AG09319 (cell line): ENCODE results near the gene ID3.

Experiments
- DNase-seq: peaks from one replicate; pipeline ENCODE4 v3.0.0-alpha.2; 2010; ENCODE audit warnings: low read depth; ENCODE audit errors: extremely low read depth
- CTCF ChIP-seq: IDR thresholded peaks from 2 replicates; pipeline ENCODE4 v1.5.1; 2011; ENCODE audit warnings: low read depth, mild to moderate bottlenecking, inconsistent platforms, low read length, moderate library complexity

ID3 gene

GRCh38 chr1:23558140-23558871, 995 bp downstream of the ID3 start:
- no peak for TF ChIP-seq CTCF
- no peak for DNase-seq

DNA sequence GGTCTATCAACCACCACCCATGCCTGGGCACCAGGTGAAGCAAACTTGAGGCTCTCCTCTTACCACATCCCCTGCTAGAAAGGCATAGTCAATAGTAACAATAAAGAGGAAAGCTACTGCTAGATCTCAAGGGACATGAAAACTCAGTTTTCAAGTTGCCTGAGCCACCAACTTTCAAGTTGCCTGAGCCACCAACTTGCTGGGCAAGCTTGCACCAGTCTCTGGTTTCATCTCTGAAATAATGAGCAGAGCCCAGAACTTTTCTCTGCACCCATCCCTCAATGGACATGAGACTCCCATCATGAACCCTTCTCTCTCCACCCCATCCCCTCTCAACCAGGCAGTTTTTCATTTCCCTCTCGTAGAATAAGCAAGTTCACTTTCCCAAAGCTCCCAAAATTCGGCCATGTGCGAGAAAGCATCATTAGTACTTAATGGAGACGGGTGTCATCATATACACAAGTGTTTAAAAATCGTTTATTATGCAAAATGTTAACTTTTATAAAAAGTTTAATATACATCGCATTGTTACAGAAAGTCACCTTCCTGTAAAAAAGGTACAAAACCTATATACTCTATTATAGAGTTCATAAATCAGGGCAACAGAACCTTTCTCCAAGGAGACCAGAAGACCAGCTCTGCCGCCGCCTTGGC, 1.7 kb downstream of the ID3 start:
- no peak for TF ChIP-seq CTCF
- DNase-seq = no peak

DNA sequence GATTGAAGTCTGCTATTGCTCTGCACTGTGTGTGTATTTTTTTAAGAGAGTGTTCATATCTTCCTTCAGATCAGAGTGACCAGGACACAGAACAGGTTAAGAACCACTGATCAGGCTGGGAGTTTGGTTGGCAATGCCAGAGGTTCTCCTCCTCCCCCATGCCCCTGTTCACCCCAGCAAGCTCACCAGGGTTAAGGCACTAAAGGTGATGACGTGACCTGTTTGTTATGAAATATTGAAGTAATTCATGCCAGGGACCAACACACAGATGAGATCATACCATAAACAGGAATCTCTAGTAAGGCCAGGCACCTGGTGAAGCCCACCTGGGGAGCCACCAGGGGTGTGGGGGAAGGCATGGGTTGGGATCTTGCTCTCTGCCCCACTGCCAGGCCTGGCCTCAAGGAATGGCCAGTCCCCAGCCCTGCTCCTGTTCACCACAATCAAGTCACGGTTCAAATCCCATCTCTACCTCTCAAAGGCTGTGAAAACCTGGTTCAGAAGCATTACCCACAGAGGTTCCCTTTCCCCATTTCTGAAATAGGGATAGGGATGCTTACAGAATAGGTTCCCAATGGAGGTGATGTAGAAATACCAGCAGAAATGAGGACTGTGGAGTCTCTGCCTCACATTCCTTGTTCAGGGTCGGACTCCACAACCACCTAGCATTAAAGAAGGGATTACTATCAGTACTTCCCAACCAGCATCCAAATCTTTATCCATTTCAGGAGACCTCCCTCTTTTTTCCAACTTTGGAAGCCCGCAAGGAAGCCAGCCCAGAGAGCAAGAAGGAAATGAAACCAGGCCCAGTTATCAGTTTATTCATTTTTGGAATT, 2.4 kb downstream of the ID3 start:
- DNase-seq = no peak
- no peak for TF ChIP-seq CTCF

DNA sequence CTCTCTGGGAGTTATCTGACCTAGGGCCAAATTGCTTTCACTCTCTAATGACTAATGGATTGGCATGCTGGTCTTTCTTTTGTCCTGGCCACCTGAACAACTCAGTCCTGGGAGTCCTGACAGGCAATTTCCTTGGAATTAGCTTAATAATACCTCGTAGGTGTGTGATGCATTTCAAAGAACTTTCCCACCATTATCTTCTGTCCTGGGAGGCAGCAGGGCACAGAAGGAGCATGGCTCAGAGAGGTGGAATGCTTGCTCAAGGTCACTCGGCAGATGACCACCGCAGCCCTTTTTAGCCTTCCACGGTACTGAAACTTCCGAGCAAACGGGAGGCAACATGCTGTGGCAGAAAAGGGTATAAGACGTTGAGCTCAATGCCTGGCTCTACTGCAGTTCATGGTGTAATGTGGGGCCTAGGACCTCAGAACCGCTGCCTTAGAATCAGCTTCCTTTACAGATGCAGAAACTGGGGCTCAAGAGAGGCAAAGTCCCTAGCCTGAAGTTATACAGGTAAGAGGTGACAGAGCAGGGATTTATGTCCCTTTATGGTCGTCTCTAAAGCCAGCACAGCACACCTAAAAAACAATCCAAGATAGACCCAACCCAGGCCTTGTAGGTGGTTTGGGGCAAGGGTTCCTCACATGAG, 3.2 kb downstream of the ID3 start:
- TF ChIP-seq CTCF = no peak
- no peak for DNase-seq

DNA sequence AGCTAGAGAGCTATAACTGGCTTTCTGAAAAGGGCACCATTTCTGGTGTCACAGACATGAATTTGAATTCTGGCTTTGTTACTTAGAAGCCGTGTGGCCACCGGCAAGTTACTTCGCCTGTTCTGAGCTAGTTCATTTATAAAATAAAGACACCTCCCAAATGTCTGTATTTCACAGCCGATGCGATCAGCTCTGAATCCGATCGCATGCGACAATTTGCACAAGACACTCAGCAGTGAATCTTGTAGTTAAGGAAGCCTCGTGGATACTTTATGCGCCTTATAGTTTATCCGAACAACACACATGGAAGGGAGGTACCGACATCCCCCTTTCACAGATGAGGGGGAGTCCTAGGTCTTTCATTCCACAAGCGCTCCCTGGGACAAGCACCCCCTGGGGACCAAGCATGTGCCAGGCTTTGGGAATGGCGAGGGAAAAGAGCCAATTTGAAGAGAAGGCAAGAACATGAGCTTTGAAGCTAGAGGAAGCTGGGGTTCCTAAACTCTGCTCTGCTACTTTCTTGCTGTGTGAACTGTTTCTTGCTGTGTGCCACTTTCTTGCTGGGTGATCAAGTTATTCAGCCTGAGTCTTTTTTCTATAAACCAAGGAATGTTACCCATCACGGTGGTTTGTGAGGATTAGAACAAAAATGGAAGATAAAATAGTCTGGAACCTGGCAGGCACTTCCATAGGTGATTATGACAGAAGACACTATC, 3.9 kb downstream of the ID3 start:
- no peak for DNase-seq

More for the DNA sequence above, 3.9 kb downstream of the ID3 start:
- TF ChIP-seq CTCF = no peak
